Measurements from ENCODE around the gene ST3GAL4. TPM values are rescaled to one million over a fixed set of nuclear protein-coding genes. Genes with fewer than 3 reads are reported as not detected.

ST3GAL4 gene
- polyA plus RNA-seq, 6 donors from 2014 or later, result 0.32 to 1.3 (median 1.2) TPM; not detected in 3

- Mint-ChIP-seq H3K4me1 (peaks cover 3 to 9% (median 6%) of the 10 kb centered on the region in 3 donors), H3K9me3 (no peaks in the 10 kb centered on the region), H3K4me3 (no peak overlapping the region), H3K27me3 (no peaks in the 10 kb centered on the region), H3K36me3 (no peaks in the 10 kb centered on the region), H3K27ac (peak overlapping the region in 1 of 6 donors; percentile 73)
- DNase-seq, result no peak
- no peak for ATAC-seq (ENCODE audit: low read depth in 2 of 2)
These were observed 75.3 kb downstream of the ST3GAL4 start for GRCh38 chr11:126430581-126431335.

GRCh38 chr11:126431401-126432064 lies 76.0 kb downstream of the ST3GAL4 start:
- no peak for ATAC-seq (ENCODE audit: low read depth in 2 of 2)
- Mint-ChIP-seq H3K27ac (peak overlapping the region in 2 of 6 donors; percentile 16 to 73), H3K9me3 (no peaks in the 10 kb centered on the region), H3K4me3 (no peak overlapping the region), H3K36me3 (no peaks in the 10 kb centered on the region), H3K27me3 (no peaks in the 10 kb centered on the region), H3K4me1 (peaks cover 3 to 9% (median 6%) of the 10 kb centered on the region in 3 donors)
- no peak for DNase-seq

GRCh38 chr11:126432065-126432461 lies 76.6 kb downstream of the ST3GAL4 start:
- Mint-ChIP-seq H3K27me3 (no peaks in the 10 kb centered on the region), H3K27ac (no peak overlapping the region), H3K4me3 (no peak overlapping the region), H3K9me3 (no peaks in the 10 kb centered on the region), H3K4me1 (peaks cover 2 to 4% (median 2%) of the 10 kb centered on the region in 3 donors), H3K36me3 (no peaks in the 10 kb centered on the region)
- no peak for DNase-seq
- ATAC-seq (ENCODE audit: low read depth in 2 of 2), result no peak

GRCh38 chr11:126432525-126432924 lies 77.0 kb downstream of the ST3GAL4 start:
- Mint-ChIP-seq H3K36me3 (no peaks in the 10 kb centered on the region), H3K4me3 (no peak overlapping the region), H3K9me3 (no peaks in the 10 kb centered on the region), H3K27me3 (no peaks in the 10 kb centered on the region), H3K4me1 (no peaks in the 10 kb centered on the region), H3K27ac (no peak overlapping the region)
- ATAC-seq (ENCODE audit: low read depth in 2 of 2) (no peak), DNase-seq (no peak)

GRCh38 chr11:126433244-126433846 lies 77.9 kb downstream of the ST3GAL4 start:
- Mint-ChIP-seq H3K4me1 (no peaks in the 10 kb centered on the region), H3K27me3 (no peaks in the 10 kb centered on the region), H3K27ac (no peak overlapping the region), H3K4me3 (no peak overlapping the region), H3K9me3 (no peaks in the 10 kb centered on the region), H3K36me3 (no peaks in the 10 kb centered on the region)
- DNase-seq (no peak), ATAC-seq (ENCODE audit: low read depth in 2 of 2) (no peak)

GRCh38 chr11:126433989-126434949 lies 78.8 kb downstream of the ST3GAL4 start:
- Mint-ChIP-seq H3K36me3 (no peaks in the 10 kb centered on the region), H3K27me3 (no peaks in the 10 kb centered on the region), H3K4me1 (no peaks in the 10 kb centered on the region), H3K4me3 (no peak overlapping the region), H3K9me3 (no peaks in the 10 kb centered on the region), H3K27ac (no peak overlapping the region)
- ATAC-seq (ENCODE audit: low read depth in 2 of 2) (no peak), DNase-seq (no peak)

GRCh38 chr11:126434950-126435335 lies 79.5 kb downstream of the ST3GAL4 start:
- Mint-ChIP-seq H3K36me3 (no peaks in the 10 kb centered on the region), H3K4me1 (no peaks in the 10 kb centered on the region), H3K9me3 (no peaks in the 10 kb centered on the region), H3K4me3 (no peak overlapping the region), H3K27me3 (peaks cover 0 to 3% (median 0%) of the 10 kb centered on the region in 3 donors), H3K27ac (no peak overlapping the region)
- ATAC-seq (ENCODE audit: low read depth in 2 of 2), result no peak
- no peak for DNase-seq

- no peak for DNase-seq
- H3K36me3 Mint-ChIP-seq, result no peaks in the 10 kb centered on the region
- no peaks in the 10 kb centered on the region for H3K9me3 Mint-ChIP-seq
- H3K4me3 Mint-ChIP-seq, result no peak overlapping the region
- H3K4me1 Mint-ChIP-seq, result peaks cover 0 to 8% (median 5%) of the 10 kb centered on the region in 3 donors
- peaks cover 5 to 11% (median 8%) of the 10 kb centered on the region in 3 donors for H3K27me3 Mint-ChIP-seq
- no peak for ATAC-seq (ENCODE audit: low read depth in 2 of 2)
- no peak overlapping the region for H3K27ac Mint-ChIP-seq
These were observed 80.8 kb downstream of the ST3GAL4 start for GRCh38 chr11:126436209-126436755.

GRCh38 chr11:126437731-126438130 lies 82.2 kb downstream of the ST3GAL4 start:
- H3K27me3 Mint-ChIP-seq, result peaks cover 8 to 11% (median 10%) of the 10 kb centered on the region in 3 donors
- no peak overlapping the region for H3K27ac Mint-ChIP-seq
- H3K4me3 Mint-ChIP-seq, result no peak overlapping the region
- peaks cover 0 to 8% (median 5%) of the 10 kb centered on the region in 3 donors for H3K4me1 Mint-ChIP-seq
- no peaks in the 10 kb centered on the region for H3K9me3 Mint-ChIP-seq
- ATAC-seq (ENCODE audit: low read depth in 2 of 2) (no peak), DNase-seq (no peak)
- H3K36me3 Mint-ChIP-seq, result no peaks in the 10 kb centered on the region

- no peak for DNase-seq
- H3K4me3 Mint-ChIP-seq, result no peak overlapping the region
- H3K36me3 Mint-ChIP-seq, result no peaks in the 10 kb centered on the region
- no peak overlapping the region for H3K27ac Mint-ChIP-seq
- H3K9me3 Mint-ChIP-seq, result no peaks in the 10 kb centered on the region
- H3K4me1 Mint-ChIP-seq, result peaks cover 0 to 8% (median 5%) of the 10 kb centered on the region in 3 donors
- H3K27me3 Mint-ChIP-seq, result peaks cover 8 to 11% (median 10%) of the 10 kb centered on the region in 3 donors
- ATAC-seq (ENCODE audit: low read depth in 2 of 2), result no peak
These were observed 82.8 kb downstream of the ST3GAL4 start for GRCh38 chr11:126438272-126438671.

GRCh38 chr11:126438691-126439090 lies 83.2 kb downstream of the ST3GAL4 start:
- ATAC-seq (ENCODE audit: low read depth in 2 of 2), result no peak
- DNase-seq, result no peak
- Mint-ChIP-seq H3K9me3 (no peaks in the 10 kb centered on the region), H3K27me3 (peaks cover 8 to 11% (median 10%) of the 10 kb centered on the region in 3 donors), H3K4me3 (no peak overlapping the region), H3K27ac (no peak overlapping the region), H3K4me1 (peaks cover 0 to 8% (median 5%) of the 10 kb centered on the region in 3 donors), H3K36me3 (no peaks in the 10 kb centered on the region)

- Mint-ChIP-seq H3K27ac (no peak overlapping the region), H3K9me3 (no peaks in the 10 kb centered on the region), H3K4me3 (no peak overlapping the region), H3K36me3 (no peaks in the 10 kb centered on the region), H3K4me1 (peaks cover 0 to 8% (median 5%) of the 10 kb centered on the region in 3 donors), H3K27me3 (peaks cover 10 to 12% (median 11%) of the 10 kb centered on the region in 3 donors)
- DNase-seq (no peak), ATAC-seq (ENCODE audit: low read depth in 2 of 2) (no peak)
These were observed 84.8 kb downstream of the ST3GAL4 start for GRCh38 chr11:126440276-126440675.
